VCaP (cell line): ENCODE measurements around the gene SLMAP.

ENCODE experiments used
- H3K27ac ChIP-seq: fragments of 450-650 bp; 2 replicates; pipeline ENCODE4 v1.5.1; 2017
- CTCF ChIP-seq: fragments of 450-650 bp; conservative IDR thresholded peaks from 2 replicates; pipeline ENCODE4 v1.5.1; 2017; ENCODE audit warnings: mild to moderate bottlenecking, moderate library complexity

The SLMAP gene

GRCh38 chr3:57927916-57928315 is 171.8 kb downstream of the SLMAP start:
- no peak overlapping the region for H3K27ac ChIP-seq
- TF ChIP-seq CTCF = no peak

GRCh38 chr3:57928511-57928910 is 172.4 kb downstream of the SLMAP start:
- TF ChIP-seq CTCF = no peak
- H3K27ac ChIP-seq = no peak overlapping the region

GRCh38 chr3:57929988-57930387 is 173.9 kb downstream of the SLMAP start:
- no peak for TF ChIP-seq CTCF
- H3K27ac ChIP-seq = no peak overlapping the region

- no peak for TF ChIP-seq CTCF
- no peak overlapping the region for H3K27ac ChIP-seq
Measured at GRCh38 chr3:57933602-57934001, 177.5 kb downstream of the SLMAP start.

GRCh38 chr3:57934373-57934772 is 178.3 kb downstream of the SLMAP start:
- TF ChIP-seq CTCF = no peak
- no peak overlapping the region for H3K27ac ChIP-seq

- no peak for TF ChIP-seq CTCF
- H3K27ac ChIP-seq = no peak overlapping the region
Measured at GRCh38 chr3:57935539-57935938, 179.4 kb downstream of the SLMAP start.

GRCh38 chr3:57937092-57937491 is 181.0 kb downstream of the SLMAP start:
- no peak for TF ChIP-seq CTCF
- no peak overlapping the region for H3K27ac ChIP-seq

- H3K27ac ChIP-seq = no peak overlapping the region; the same call in 1 of the 2 replicates
- TF ChIP-seq CTCF = no peak
Measured at GRCh38 chr3:57939775-57940174, 183.7 kb downstream of the SLMAP start.
